SK-MEL-5 (cell line): ENCODE measurements around the gene CASKIN1. TPM values are rescaled to one million over a fixed set of nuclear protein-coding genes. Genes with fewer than 3 reads are reported as not detected.

ENCODE experiments used
- DNase-seq: peaks from one replicate; pipeline ENCODE4 v3.0.0-alpha.2; 2016; ENCODE audit warnings: low read depth, low spot score
- in situ Hi-C: cut with HindIII; loops from 2 replicates; pipeline ENCODE4 v1.10.0; 2016; ENCODE audit warnings: low sequenced_read_pairs, high pct_unique_total_duplicates, low pct_unique_long_range_greater_than_20kb
- total RNA-seq: library from RNA; depleted of rRNA; stranded (reverse); fragments of >200 nt; shearing (Covaris generic); gene quantifications from 2 replicates; pipeline ENCODE4 v1.2.3, GENCODE V29; 2014

CASKIN1 gene
- total RNA-seq, 1 experiment from 2014 or later: 0.95 TPM

GRCh38 chr16:2235234-2235651 lies 38.8 kb upstream of the CASKIN1 start:
- no peak for DNase-seq
- in situ Hi-C loops: no loop called here

GRCh38 chr16:2234813-2235170 lies 38.4 kb upstream of the CASKIN1 start:
- no peak for DNase-seq
- in situ Hi-C loops: no loop called here

GRCh38 chr16:2233872-2234812 lies 37.7 kb upstream of the CASKIN1 start:
- in situ Hi-C loops: no loop called here
- DNase-seq: no peak

GRCh38 chr16:2233046-2233775 lies 36.8 kb upstream of the CASKIN1 start:
- no peak for DNase-seq
- in situ Hi-C loops: no loop called here

GRCh38 chr16:2232094-2232990 lies 35.9 kb upstream of the CASKIN1 start:
- in situ Hi-C loops: no loop called here
- no peak for DNase-seq

GRCh38 chr16:2231016-2231931 lies 34.9 kb upstream of the CASKIN1 start:
- DNase-seq: no peak

GRCh38 chr16:2230376-2230775 lies 34.0 kb upstream of the CASKIN1 start:
- DNase-seq: no peak
- in situ Hi-C loops: no loop called here

More at GRCh38 chr16:2231016-2231931, 34.9 kb upstream of the CASKIN1 start:
- in situ Hi-C loops: no loop called here

- no peak for DNase-seq
- in situ Hi-C loops: no loop called here
Observed at GRCh38 chr16:2229632-2230250, 33.3 kb upstream of the CASKIN1 start.

GRCh38 chr16:2229091-2229490 lies 32.7 kb upstream of the CASKIN1 start:
- in situ Hi-C loops: no loop called here
- no peak for DNase-seq

- no peak for DNase-seq
- in situ Hi-C loops: no loop called here
Observed at GRCh38 chr16:2228161-2228824, 31.9 kb upstream of the CASKIN1 start.

GRCh38 chr16:2226918-2227317 lies 30.5 kb upstream of the CASKIN1 start:
- DNase-seq: no peak
- in situ Hi-C loops: no loop called here

- in situ Hi-C loops: no loop called here
- no peak for DNase-seq
Observed at GRCh38 chr16:2226245-2226793, 29.9 kb upstream of the CASKIN1 start.

GRCh38 chr16:2223942-2224486 lies 27.6 kb upstream of the CASKIN1 start:
- in situ Hi-C loops: no loop called here
- DNase-seq: peak; percentile 49

GRCh38 chr16:2223221-2223941 lies 27.0 kb upstream of the CASKIN1 start, which contains the start of gene E4F1:
E4F1 (plus strand) TSS chr16:2223591; CDS start chr16:2223614, 23 bp downstream.
- in situ Hi-C loops: no loop called here
- peak; percentile 98 for DNase-seq

- in situ Hi-C loops: no loop called here
- DNase-seq: no peak
Observed at GRCh38 chr16:2216330-2216729, 19.9 kb upstream of the CASKIN1 start.
